ENCODE data around the gene PALD1. TPM values are rescaled to one million over a fixed set of nuclear protein-coding genes. Genes with fewer than 3 reads are reported as not detected.

The PALD1 gene
- total RNA-seq, 1 donor from 2014 or later = 9.6 TPM

DNA sequence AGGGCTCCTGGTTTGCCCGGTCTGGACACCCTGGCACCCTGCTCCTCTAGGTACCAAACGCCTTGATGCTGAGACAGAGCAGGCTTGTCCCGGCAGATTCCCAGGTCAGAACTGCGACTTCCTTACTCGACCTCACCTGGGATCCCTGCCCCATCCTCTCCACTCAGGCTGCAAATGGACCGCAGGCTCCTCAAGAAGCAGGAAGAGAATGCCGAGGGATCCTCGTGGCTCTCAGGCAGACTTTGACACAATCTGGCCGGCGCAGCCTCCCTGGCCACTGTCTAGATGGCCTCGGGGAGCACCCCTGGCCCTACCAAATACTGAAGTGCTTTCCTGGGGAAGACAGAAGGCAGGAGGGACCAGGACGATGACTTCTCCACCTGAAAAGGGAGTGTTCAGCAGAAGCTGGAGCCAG is 36.7 kb upstream of the PALD1 start:
- H3K27ac Mint-ChIP-seq = no peak overlapping the region
- Histone ChIP-seq H3K4me1 (peaks cover 12% of the 10 kb centered on the region), H3K4me2 (peak overlapping the region; percentile 68), H3K4me3 (no peak overlapping the region), H3K36me3 (no peaks in the 10 kb centered on the region), H3F3A (ENCODE audit: low read depth) (peaks cover 16% of the 10 kb centered on the region), H4K20me1 (ENCODE audit: low read depth) (peaks cover 38% of the 10 kb centered on the region), H2AFZ (replicated peaks) (no peak overlapping the region), H3K79me2 (ENCODE audit: low read depth) (no peaks in the 10 kb centered on the region), H3K27ac (no peak overlapping the region), H3K27me3 (peaks cover 91% of the 10 kb centered on the region), H3K9me3 (ENCODE audit: low read depth) (no peaks in the 10 kb centered on the region), H3K9ac (no peak overlapping the region)
- peak overlapping the region; percentile 70 for H3K4me3 Mint-ChIP-seq
- peaks cover 3% of the 10 kb centered on the region for H3K36me3 Mint-ChIP-seq
- peak; percentile 21 for DNase-seq (ENCODE audit: low spot score)
- TF ChIP-seq, protein P1, sequence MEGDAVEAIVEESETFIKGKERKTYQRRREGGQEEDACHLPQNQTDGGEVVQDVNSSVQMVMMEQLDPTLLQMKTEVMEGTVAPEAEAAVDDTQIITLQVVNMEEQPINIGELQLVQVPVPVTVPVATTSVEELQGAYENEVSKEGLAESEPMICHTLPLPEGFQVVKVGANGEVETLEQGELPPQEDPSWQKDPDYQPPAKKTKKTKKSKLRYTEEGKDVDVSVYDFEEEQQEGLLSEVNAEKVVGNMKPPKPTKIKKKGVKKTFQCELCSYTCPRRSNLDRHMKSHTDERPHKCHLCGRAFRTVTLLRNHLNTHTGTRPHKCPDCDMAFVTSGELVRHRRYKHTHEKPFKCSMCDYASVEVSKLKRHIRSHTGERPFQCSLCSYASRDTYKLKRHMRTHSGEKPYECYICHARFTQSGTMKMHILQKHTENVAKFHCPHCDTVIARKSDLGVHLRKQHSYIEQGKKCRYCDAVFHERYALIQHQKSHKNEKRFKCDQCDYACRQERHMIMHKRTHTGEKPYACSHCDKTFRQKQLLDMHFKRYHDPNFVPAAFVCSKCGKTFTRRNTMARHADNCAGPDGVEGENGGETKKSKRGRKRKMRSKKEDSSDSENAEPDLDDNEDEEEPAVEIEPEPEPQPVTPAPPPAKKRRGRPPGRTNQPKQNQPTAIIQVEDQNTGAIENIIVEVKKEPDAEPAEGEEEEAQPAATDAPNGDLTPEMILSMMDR (IDR thresholded peaks at IDR 0.05) = no peak
- peak; percentile 25 for TF ChIP-seq EZH2phosphoT487 (IDR thresholded peaks at IDR 0.05)
- TF ChIP-seq EZH2 (IDR thresholded peaks at IDR 0.05) = no peak
- H3K9me3 Mint-ChIP-seq = no peaks in the 10 kb centered on the region
- H3K4me1 Mint-ChIP-seq = peaks cover 13% of the 10 kb centered on the region
- peaks cover 44% of the 10 kb centered on the region for H3K27me3 Mint-ChIP-seq (ENCODE audit: insufficient read depth, low read depth)

DNA sequence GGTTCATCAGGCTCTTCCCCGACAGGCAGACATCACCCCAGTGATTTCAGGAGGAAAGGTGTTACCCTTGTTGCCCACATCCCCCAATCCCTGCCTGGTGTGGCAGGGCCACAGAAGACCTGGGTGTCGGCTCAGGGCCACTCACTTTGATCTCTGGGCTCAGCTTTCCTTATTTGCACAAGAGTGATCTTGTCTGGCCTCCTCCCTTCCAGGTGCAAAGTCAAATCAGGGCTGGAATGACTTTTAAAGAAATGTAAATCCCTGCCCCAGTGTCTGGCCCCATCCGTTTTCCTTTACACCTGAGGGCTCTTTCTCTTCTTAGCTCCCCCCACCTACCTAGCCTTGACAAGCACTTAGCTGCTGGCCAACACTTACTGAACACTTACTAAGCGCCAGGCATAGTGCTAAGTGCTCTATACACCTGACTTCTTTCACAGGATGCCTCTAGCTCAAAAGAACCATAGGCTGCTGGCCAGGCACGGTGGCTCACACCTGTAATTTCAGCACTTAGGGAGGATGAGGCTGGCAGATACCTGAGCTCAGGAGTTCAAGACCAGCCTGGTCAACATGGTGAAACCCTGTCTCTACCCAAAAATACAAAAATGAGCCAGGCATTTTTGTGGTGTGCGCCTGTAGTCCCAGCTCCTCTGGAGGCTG is 36.1 kb upstream of the PALD1 start:
- no peak for DNase-seq (ENCODE audit: low spot score)
- H4K20me1 ChIP-seq (ENCODE audit: low read depth) = peaks cover 38% of the 10 kb centered on the region
- no peak overlapping the region for H3K9ac ChIP-seq
- no peak overlapping the region for H3K4me2 ChIP-seq
- H3F3A ChIP-seq (ENCODE audit: low read depth) = peaks cover 16% of the 10 kb centered on the region
- peaks cover 88% of the 10 kb centered on the region for H3K27me3 ChIP-seq
- H3K9me3 ChIP-seq (ENCODE audit: low read depth) = no peaks in the 10 kb centered on the region
- Mint-ChIP-seq H3K9me3 (no peaks in the 10 kb centered on the region), H3K4me3 (no peak overlapping the region), H3K27me3 (ENCODE audit: insufficient read depth, low read depth) (peaks cover 45% of the 10 kb centered on the region), H3K4me1 (peaks cover 13% of the 10 kb centered on the region), H3K36me3 (peaks cover 3% of the 10 kb centered on the region), H3K27ac (no peak overlapping the region)
- H3K79me2 ChIP-seq (ENCODE audit: low read depth) = no peaks in the 10 kb centered on the region
- no peak overlapping the region for H3K27ac ChIP-seq
- no peaks in the 10 kb centered on the region for H3K36me3 ChIP-seq
- peaks cover 12% of the 10 kb centered on the region for H3K4me1 ChIP-seq
- H2AFZ ChIP-seq (replicated peaks) = no peak overlapping the region
- H3K4me3 ChIP-seq = no peak overlapping the region
- TF ChIP-seq EZH2phosphoT487 (IDR thresholded peaks at IDR 0.05) (no peak), EZH2 (IDR thresholded peaks at IDR 0.05) (no peak)
- TF ChIP-seq, protein P1 (IDR thresholded peaks at IDR 0.05) = no peak

DNA sequence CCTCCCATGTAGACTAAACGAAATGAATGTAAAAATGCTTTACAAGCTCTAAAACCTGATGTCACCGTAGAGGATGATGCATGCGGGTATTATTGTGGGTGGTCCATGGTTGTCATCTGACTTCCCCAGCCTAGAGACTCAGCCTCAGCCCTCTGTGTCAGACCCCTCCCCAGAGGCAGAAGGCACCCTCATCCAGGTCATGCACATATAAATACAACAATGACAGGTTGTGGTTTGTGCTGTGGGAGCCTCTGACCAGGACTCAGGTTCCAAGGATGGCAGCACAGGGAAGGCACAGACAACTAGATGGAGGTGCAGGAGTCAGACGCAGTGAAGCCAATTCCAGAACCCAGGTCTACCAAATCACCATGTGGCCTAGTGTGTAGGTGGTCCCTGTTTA is 33.8 kb upstream of the PALD1 start:
- H3K79me2 ChIP-seq (ENCODE audit: low read depth) = no peaks in the 10 kb centered on the region
- no peak overlapping the region for H3K27ac ChIP-seq
- H3K4me3 Mint-ChIP-seq = no peak overlapping the region
- peaks cover 28% of the 10 kb centered on the region for H4K20me1 ChIP-seq (ENCODE audit: low read depth)
- H3K27ac Mint-ChIP-seq = no peak overlapping the region
- H3K4me1 Mint-ChIP-seq = peaks cover 17% of the 10 kb centered on the region
- no peaks in the 10 kb centered on the region for H3K9me3 ChIP-seq (ENCODE audit: low read depth)
- no peaks in the 10 kb centered on the region for H3K36me3 ChIP-seq
- H3K4me1 ChIP-seq = peaks cover 12% of the 10 kb centered on the region
- no peak overlapping the region for H3K9ac ChIP-seq
- H3K4me3 ChIP-seq = no peak overlapping the region
- peaks cover 65% of the 10 kb centered on the region for H3K27me3 ChIP-seq
- no peak overlapping the region for H3K4me2 ChIP-seq
- H2AFZ ChIP-seq (replicated peaks) = no peak overlapping the region
- H3F3A ChIP-seq (ENCODE audit: low read depth) = peaks cover 14% of the 10 kb centered on the region
- H3K9me3 Mint-ChIP-seq = no peaks in the 10 kb centered on the region
- DNase-seq (ENCODE audit: low spot score) = no peak
- TF ChIP-seq EZH2phosphoT487 (IDR thresholded peaks at IDR 0.05) (no peak), EZH2 (IDR thresholded peaks at IDR 0.05) (no peak)
- TF ChIP-seq, protein P1 (IDR thresholded peaks at IDR 0.05) = no peak
- no peaks in the 10 kb centered on the region for H3K36me3 Mint-ChIP-seq
- H3K27me3 Mint-ChIP-seq (ENCODE audit: insufficient read depth, low read depth) = peaks cover 39% of the 10 kb centered on the region

Data from neural progenitor cell (in vitro differentiated cells).